ENCODE results near the gene RUFY3.

Gene RUFY3

GRCh38 chr4:70841211-70841610, 119.4 kb downstream of the RUFY3 start:
- no peak for DNase-seq (ENCODE audit: low spot score)

- DNase-seq (ENCODE audit: low spot score), result no peak
These were observed 120.2 kb downstream of the RUFY3 start for GRCh38 chr4:70841951-70842350.

DNA sequence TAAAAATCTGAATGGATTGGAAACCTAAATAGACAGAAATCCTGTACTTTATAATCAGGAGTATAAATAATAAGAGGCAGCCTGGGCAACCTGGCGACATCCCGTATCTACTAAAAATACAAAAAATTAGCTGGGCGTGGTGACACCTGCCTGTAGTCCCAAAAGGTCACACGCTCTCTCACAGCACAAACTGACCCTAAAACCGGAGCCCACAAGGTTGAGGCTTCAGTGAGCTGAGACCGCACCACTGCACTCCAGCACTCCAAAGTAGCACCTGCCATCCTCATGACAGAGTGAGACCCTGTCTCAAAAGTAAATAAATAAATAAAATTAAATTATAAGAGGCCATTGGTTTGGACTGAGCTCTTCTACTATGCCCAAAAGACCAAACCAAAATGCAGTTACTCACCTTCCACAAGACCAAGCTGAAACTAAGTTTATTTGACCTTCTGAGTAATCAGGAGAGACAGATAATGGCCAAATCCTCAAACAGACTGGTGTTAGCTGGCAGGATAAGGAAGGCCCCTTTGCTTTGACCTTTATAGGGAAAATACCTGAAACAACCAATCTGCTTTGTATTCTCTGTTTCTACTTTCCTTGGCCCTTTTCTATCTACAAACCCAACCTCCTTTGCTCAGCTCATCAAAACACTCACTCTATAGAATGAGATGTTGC, 121.1 kb downstream of the RUFY3 start:
- no peak for DNase-seq (ENCODE audit: low spot score)

- DNase-seq (ENCODE audit: low spot score), result no peak
These were observed 122.4 kb downstream of the RUFY3 start for GRCh38 chr4:70844180-70844579.

GRCh38 chr4:70849291-70849690, 127.5 kb downstream of the RUFY3 start:
- no peak for DNase-seq (ENCODE audit: low spot score)

DNA sequence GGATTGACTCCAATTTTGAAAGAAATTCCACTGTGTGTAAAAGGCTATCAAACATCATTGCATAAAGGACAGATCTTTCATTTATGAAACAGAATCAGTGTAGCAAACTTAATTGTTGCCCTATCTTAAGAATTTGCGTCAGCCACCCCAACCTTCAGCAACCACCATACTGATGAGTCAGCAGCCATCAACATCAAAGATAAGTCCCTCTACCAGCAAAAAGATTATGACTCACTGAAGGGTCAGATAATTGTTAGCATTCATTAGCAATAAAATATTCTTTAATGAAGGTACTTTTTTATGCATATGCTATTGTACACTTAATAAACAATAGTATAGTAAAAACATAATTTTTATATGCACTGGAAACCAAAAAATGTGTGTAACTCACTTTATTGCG, 133.7 kb downstream of the RUFY3 start:
- no peak for DNase-seq (ENCODE audit: low spot score)

Measured in GM03348 (cell line).